Activated CD4-positive, alpha-beta memory T cell treated with anti-CD3 and anti-CD28 coated beads, Interleukin-2, amount 10 ng/mL, durations not matched to agents 7 days and 5 days (primary cell): Measurements from ENCODE around the gene IFT122. TPM values are rescaled to one million over a fixed set of nuclear protein-coding genes. Genes with fewer than 3 reads are reported as not detected.

Experiments used
- CTCF ChIA-PET: fragments of 350-600 bp; sonication (Branson Sonifier 250); formaldehyde crosslinking; loops from one replicate; lab custom pipeline; 2021; ENCODE audit warnings: antibody characterized with exemption, inconsistent platforms; lab: Charles Lee
- POLR2A ChIA-PET: fragments of 350-600 bp; sonication (Branson Sonifier 250); formaldehyde crosslinking; loops from one replicate; lab custom pipeline; 2021; ENCODE audit warnings: antibody characterized with exemption; lab: Charles Lee
- DNase-seq: peaks from one replicate; pipeline ENCODE4 v3.0.0-alpha.2; 2020
- H3K27ac Mint-ChIP-seq: one replicate; pipeline ENCODE4 v1.8.0; 2021; ENCODE audit warnings: mild to moderate bottlenecking, mixed read lengths
- H3K27me3 Mint-ChIP-seq: one replicate; pipeline ENCODE4 v1.8.0; 2021; ENCODE audit warnings: mixed read lengths
- H3K36me3 Mint-ChIP-seq: one replicate; pipeline ENCODE4 v1.8.0; 2021; ENCODE audit warnings: low read depth, mixed read lengths
- H3K4me1 Mint-ChIP-seq: one replicate; pipeline ENCODE4 v1.8.0; 2021; ENCODE audit warnings: mixed read lengths
- H3K4me3 Mint-ChIP-seq: one replicate; pipeline ENCODE4 v1.8.0; 2021; ENCODE audit warnings: mild to moderate bottlenecking, mixed read lengths
- H3K9me3 Mint-ChIP-seq: one replicate; pipeline ENCODE4 v1.8.0; 2021; ENCODE audit warnings: mixed read lengths
- total RNA-seq, 2 experiments: library from RNA; stranded (reverse); gene quantifications; one replicate each; pipeline ENCODE4 v1.2.3, GENCODE V29; 2021

IFT122 gene
- total RNA-seq, 2 experiments from 2014 or later, result 22.6 to 22.8 TPM

DNA sequence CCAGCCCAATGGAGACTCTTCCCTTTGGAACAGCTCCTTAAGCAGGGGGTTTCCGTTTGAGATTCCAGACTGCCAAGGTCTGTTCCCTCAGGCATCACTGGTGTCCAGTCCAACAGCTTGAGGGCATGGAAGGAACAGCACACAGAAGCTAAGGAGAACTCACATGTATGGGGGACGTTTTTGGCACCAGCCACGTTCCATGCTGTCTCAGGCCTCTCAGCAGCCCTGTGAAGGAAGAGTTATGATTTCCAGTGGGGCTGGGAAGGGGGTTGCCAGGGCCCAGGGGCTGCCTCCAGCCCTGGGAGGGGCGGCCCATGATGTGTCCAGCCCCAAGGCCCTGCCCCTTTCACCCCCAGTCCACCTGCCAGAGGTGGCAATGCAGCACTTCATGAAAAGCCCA, 80.9 kb downstream of the IFT122 start:
- DNase-seq, result no peak
- Mint-ChIP-seq H3K27me3 (no peaks in the 10 kb centered on the region), H3K27ac (no peak overlapping the region), H3K4me1 (no peaks in the 10 kb centered on the region), H3K9me3 (no peaks in the 10 kb centered on the region), H3K4me3 (no peak overlapping the region), H3K36me3 (no peaks in the 10 kb centered on the region)
- POLR2A ChIA-PET, result no interaction called here
- CTCF ChIA-PET, result no interaction called here

DNA sequence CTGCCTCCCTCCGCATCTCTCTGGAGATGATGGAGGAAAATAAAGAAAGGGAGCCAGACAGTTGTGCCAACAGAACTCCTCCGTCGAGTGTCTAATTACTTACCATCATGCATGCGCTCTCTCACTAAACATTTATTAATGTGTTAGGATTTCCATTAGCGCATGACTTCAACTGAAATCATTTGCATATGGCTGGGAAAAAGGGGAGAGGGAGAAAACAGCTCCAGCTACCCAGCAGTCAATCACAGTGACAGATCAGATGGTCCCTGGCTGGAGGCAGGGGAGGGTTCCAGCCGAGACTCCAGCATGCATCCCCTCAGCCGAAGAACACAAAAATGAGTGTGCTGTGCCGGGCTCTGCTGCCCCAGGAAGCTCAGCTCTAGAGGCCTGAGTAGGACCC, 81.6 kb downstream of the IFT122 start:
- ChIA-PET CTCF (no interaction called here), POLR2A (no interaction called here)
- no peak overlapping the region for H3K27ac Mint-ChIP-seq
- H3K4me3 Mint-ChIP-seq, result no peak overlapping the region
- no peaks in the 10 kb centered on the region for H3K9me3 Mint-ChIP-seq
- no peaks in the 10 kb centered on the region for H3K27me3 Mint-ChIP-seq
- no peaks in the 10 kb centered on the region for H3K4me1 Mint-ChIP-seq
- DNase-seq, result no peak
- no peaks in the 10 kb centered on the region for H3K36me3 Mint-ChIP-seq

DNA sequence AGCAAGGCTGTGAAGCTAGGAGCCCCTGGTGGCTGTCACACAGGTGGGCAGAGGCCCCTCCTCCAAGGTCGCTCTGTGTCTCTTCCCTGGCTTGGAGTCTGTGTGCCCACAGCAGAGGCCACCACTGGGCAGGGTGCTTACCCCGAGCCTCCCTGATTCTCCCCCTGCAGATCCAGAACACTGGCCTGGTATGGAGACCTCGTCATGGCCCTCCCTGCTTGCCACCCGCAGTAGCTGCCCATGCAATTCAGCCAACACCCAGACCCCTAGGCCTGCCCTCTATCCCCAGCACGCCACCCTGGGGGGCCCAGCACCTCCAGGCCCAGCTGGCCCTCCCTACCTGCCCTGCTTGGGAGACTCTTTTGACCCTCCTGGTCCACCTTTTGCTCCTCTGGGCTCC, 82.9 kb downstream of the IFT122 start:
- Mint-ChIP-seq H3K4me3 (no peak overlapping the region), H3K4me1 (no peaks in the 10 kb centered on the region), H3K36me3 (no peaks in the 10 kb centered on the region), H3K27ac (no peak overlapping the region), H3K9me3 (no peaks in the 10 kb centered on the region), H3K27me3 (no peaks in the 10 kb centered on the region)
- ChIA-PET CTCF (no interaction called here), POLR2A (no interaction called here)
- no peak for DNase-seq

DNA sequence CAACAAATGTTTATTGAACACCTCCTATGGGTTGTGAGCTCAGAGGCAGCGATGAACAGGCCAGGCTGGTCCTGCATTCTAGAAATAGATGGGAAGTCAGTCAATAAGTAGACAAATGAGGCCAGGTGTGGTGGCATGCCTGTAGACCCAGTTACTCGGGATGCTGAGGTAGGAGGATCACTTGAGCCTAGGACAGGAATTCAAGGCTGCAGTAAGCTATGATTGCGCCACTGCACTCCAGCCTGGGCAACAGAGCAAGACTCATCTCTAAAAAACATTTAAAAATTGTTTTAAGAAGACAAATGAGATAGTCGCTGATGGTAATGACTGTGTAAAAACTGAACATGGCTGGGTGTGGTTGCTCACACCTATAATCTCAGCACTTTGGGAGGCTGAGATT, 84.1 kb downstream of the IFT122 start:
- Mint-ChIP-seq H3K36me3 (no peaks in the 10 kb centered on the region), H3K27ac (no peak overlapping the region), H3K27me3 (no peaks in the 10 kb centered on the region), H3K9me3 (no peaks in the 10 kb centered on the region), H3K4me3 (no peak overlapping the region), H3K4me1 (no peaks in the 10 kb centered on the region)
- POLR2A ChIA-PET, result no interaction called here
- no peak for DNase-seq
- CTCF ChIA-PET, result no interaction called here

DNA sequence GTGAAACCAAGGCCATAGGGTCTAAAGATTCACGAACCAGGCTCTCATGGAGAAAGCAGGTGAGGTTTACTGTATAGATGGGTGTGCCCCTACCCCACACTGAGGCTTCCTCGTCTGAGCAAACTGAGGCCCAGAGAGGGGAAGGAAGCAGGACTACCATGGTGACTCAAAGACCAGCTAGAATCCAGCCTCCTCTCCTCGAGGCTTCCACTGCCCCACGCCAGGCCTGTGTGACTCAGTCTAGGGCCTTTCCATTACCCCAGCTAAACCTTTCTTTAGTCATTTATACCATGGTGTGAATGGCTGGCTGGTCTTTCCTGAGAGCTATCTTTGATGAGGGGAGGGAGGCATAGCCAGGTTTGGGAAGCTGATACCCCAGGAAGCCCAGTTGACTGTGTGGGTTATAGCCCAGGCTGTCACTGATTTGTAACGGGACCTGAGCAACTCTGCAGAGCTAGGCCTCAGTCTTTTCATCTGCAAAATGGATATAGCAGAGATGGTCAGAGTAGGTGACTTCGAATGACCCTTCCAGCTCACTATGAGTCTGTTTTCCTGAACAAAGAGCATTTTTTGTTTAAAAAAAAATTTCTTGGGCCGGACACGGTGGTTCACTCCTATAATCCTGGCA, 85.4 kb downstream of the IFT122 start:
- CTCF ChIA-PET, result interaction anchor here (0.8 to 1.5 kb wide), 2 partner anchors 10 to 35 kb away, joined by 3 to 5 read pairs; no protein-coding TSS in a partner anchor
- DNase-seq, result no peak
- Mint-ChIP-seq H3K36me3 (no peaks in the 10 kb centered on the region), H3K9me3 (no peaks in the 10 kb centered on the region), H3K4me3 (no peak overlapping the region), H3K27me3 (no peaks in the 10 kb centered on the region), H3K27ac (no peak overlapping the region), H3K4me1 (no peaks in the 10 kb centered on the region)
- POLR2A ChIA-PET, result no interaction called here

- no peak overlapping the region for H3K27ac Mint-ChIP-seq
- POLR2A ChIA-PET, result no interaction called here
- CTCF ChIA-PET, result interaction anchor here (1.5 kb wide), 1 partner anchor 36 kb away, joined by 5 read pairs; no protein-coding TSS in a partner anchor
Measured at GRCh38 chr3:129526121-129526900, 86.3 kb downstream of the IFT122 start.

GRCh38 chr3:129527262-129527661, 87.2 kb downstream of the IFT122 start:
- no peaks in the 10 kb centered on the region for H3K27me3 Mint-ChIP-seq
- H3K4me1 Mint-ChIP-seq, result no peaks in the 10 kb centered on the region
- no peak for DNase-seq
- H3K36me3 Mint-ChIP-seq, result no peaks in the 10 kb centered on the region
- H3K27ac Mint-ChIP-seq, result no peak overlapping the region
- ChIA-PET POLR2A (no interaction called here), CTCF (no interaction called here)
- no peak overlapping the region for H3K4me3 Mint-ChIP-seq
- H3K9me3 Mint-ChIP-seq, result no peaks in the 10 kb centered on the region

More at GRCh38 chr3:129526121-129526900, 86.3 kb downstream of the IFT122 start:
- no peaks in the 10 kb centered on the region for H3K4me1 Mint-ChIP-seq
- no peak overlapping the region for H3K4me3 Mint-ChIP-seq
- no peaks in the 10 kb centered on the region for H3K9me3 Mint-ChIP-seq
- H3K36me3 Mint-ChIP-seq, result no peaks in the 10 kb centered on the region
- DNase-seq, result no peak
- H3K27me3 Mint-ChIP-seq, result no peaks in the 10 kb centered on the region

DNA sequence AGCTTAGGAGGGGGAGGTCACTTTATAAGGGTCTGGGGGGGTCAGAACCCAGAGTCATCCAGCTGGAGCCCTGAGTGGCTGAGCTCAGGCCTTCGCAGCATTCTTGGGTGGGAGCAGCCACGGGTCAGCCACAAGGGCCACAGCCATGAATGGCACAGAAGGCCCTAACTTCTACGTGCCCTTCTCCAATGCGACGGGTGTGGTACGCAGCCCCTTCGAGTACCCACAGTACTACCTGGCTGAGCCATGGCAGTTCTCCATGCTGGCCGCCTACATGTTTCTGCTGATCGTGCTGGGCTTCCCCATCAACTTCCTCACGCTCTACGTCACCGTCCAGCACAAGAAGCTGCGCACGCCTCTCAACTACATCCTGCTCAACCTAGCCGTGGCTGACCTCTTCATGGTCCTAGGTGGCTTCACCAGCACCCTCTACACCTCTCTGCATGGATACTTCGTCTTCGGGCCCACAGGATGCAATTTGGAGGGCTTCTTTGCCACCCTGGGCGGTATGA, 88.6 kb downstream of the IFT122 start, which contains the start of gene RHO:
RHO (plus strand) TSS at position 51 of the 512 bp plus-strand sequence; CDS start at position 146, 95 bp downstream.
- Mint-ChIP-seq H3K9me3 (no peaks in the 10 kb centered on the region), H3K27me3 (no peaks in the 10 kb centered on the region), H3K4me1 (no peaks in the 10 kb centered on the region), H3K27ac (no peak within 1 kb of the TSS), H3K36me3 (no peaks in the 10 kb centered on the region), H3K4me3 (no peak within 1 kb of the TSS)
- POLR2A ChIA-PET, result no interaction called here
- CTCF ChIA-PET, result no interaction called here
- DNase-seq, result no peak

DNA sequence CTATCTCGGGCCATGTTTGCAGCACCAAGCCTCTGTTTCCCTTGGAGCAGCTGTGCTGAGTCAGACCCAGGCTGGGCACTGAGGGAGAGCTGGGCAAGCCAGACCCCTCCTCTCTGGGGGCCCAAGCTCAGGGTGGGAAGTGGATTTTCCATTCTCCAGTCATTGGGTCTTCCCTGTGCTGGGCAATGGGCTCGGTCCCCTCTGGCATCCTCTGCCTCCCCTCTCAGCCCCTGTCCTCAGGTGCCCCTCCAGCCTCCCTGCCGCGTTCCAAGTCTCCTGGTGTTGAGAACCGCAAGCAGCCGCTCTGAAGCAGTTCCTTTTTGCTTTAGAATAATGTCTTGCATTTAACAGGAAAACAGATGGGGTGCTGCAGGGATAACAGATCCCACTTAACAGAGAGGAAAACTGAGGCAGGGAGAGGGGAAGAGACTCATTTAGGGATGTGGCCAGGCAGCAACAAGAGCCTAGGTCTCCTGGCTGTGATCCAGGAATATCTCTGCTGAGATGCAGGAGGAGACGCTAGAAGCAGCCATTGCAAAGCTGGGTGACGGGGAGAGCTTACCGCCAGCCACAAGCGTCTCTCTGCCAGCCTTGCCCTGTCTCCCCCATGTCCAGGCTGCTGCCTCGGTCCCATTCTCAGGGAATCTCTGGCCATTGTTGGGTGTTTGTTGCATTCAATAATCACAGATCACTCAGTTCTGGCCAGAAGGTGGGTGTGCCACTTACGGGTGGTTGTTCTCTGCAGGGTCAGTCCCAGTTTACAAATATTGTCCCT, 89.6 kb downstream of the IFT122 start:
- CTCF ChIA-PET, result no interaction called here
- Mint-ChIP-seq H3K4me1 (no peaks in the 10 kb centered on the region), H3K4me3 (no peak overlapping the region), H3K36me3 (no peaks in the 10 kb centered on the region), H3K9me3 (no peaks in the 10 kb centered on the region), H3K27me3 (no peaks in the 10 kb centered on the region), H3K27ac (no peak overlapping the region)
- POLR2A ChIA-PET, result no interaction called here
- no peak for DNase-seq

DNA sequence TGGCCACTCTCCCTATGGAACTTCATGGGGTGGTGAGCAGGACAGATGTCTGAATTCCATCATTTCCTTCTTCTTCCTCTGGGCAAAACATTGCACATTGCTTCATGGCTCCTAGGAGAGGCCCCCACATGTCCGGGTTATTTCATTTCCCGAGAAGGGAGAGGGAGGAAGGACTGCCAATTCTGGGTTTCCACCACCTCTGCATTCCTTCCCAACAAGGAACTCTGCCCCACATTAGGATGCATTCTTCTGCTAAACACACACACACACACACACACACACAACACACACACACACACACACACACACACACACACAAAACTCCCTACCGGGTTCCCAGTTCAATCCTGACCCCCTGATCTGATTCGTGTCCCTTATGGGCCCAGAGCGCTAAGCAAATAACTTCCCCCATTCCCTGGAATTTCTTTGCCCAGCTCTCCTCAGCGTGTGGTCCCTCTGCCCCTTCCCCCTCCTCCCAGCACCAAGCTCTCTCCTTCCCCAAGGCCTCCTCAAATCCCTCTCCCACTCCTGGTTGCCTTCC, 90.3 kb downstream of the IFT122 start:
- no peak for DNase-seq
- H3K36me3 Mint-ChIP-seq, result no peaks in the 10 kb centered on the region
- H3K9me3 Mint-ChIP-seq, result no peaks in the 10 kb centered on the region
- CTCF ChIA-PET, result no interaction called here
- no peak overlapping the region for H3K27ac Mint-ChIP-seq
- no peaks in the 10 kb centered on the region for H3K27me3 Mint-ChIP-seq
- no peak overlapping the region for H3K4me3 Mint-ChIP-seq
- no peaks in the 10 kb centered on the region for H3K4me1 Mint-ChIP-seq
- POLR2A ChIA-PET, result no interaction called here

GRCh38 chr3:129530821-129531220, 90.8 kb downstream of the IFT122 start:
- POLR2A ChIA-PET, result no interaction called here
- no peak for DNase-seq

DNA sequence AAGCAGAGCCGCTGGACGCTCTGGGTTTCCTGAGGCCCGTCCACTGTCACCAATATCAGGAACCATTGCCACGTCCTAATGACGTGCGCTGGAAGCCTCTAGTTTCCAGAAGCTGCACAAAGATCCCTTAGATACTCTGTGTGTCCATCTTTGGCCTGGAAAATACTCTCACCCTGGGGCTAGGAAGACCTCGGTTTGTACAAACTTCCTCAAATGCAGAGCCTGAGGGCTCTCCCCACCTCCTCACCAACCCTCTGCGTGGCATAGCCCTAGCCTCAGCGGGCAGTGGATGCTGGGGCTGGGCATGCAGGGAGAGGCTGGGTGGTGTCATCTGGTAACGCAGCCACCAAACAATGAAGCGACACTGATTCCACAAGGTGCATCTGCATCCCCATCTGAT, 91.7 kb downstream of the IFT122 start:
- Mint-ChIP-seq H3K4me3 (no peak overlapping the region), H3K27me3 (no peaks in the 10 kb centered on the region), H3K36me3 (no peaks in the 10 kb centered on the region), H3K27ac (no peak overlapping the region), H3K9me3 (no peaks in the 10 kb centered on the region), H3K4me1 (no peaks in the 10 kb centered on the region)
- POLR2A ChIA-PET, result no interaction called here
- CTCF ChIA-PET, result no interaction called here
- DNase-seq, result no peak

More at GRCh38 chr3:129530821-129531220, 90.8 kb downstream of the IFT122 start:
- CTCF ChIA-PET, result no interaction called here
- no peaks in the 10 kb centered on the region for H3K4me1 Mint-ChIP-seq
- H3K27me3 Mint-ChIP-seq, result no peaks in the 10 kb centered on the region
- no peak overlapping the region for H3K4me3 Mint-ChIP-seq
- H3K36me3 Mint-ChIP-seq, result no peaks in the 10 kb centered on the region
- H3K27ac Mint-ChIP-seq, result no peak overlapping the region
- H3K9me3 Mint-ChIP-seq, result no peaks in the 10 kb centered on the region

DNA sequence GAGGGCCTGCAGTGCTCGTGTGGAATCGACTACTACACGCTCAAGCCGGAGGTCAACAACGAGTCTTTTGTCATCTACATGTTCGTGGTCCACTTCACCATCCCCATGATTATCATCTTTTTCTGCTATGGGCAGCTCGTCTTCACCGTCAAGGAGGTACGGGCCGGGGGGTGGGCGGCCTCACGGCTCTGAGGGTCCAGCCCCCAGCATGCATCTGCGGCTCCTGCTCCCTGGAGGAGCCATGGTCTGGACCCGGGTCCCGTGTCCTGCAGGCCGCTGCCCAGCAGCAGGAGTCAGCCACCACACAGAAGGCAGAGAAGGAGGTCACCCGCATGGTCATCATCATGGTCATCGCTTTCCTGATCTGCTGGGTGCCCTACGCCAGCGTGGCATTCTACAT, 92.2 kb downstream of the IFT122 start:
- no peak overlapping the region for H3K4me3 Mint-ChIP-seq
- no peaks in the 10 kb centered on the region for H3K4me1 Mint-ChIP-seq
- H3K36me3 Mint-ChIP-seq, result no peaks in the 10 kb centered on the region
- CTCF ChIA-PET, result no interaction called here
- DNase-seq, result no peak
- H3K27me3 Mint-ChIP-seq, result no peaks in the 10 kb centered on the region
- no peak overlapping the region for H3K27ac Mint-ChIP-seq
- H3K9me3 Mint-ChIP-seq, result no peaks in the 10 kb centered on the region
- POLR2A ChIA-PET, result no interaction called here
